ENCODE measurements around the gene DHRSX. TPM values are rescaled to one million over a fixed set of nuclear protein-coding genes. Genes with fewer than 3 reads are reported as not detected.

Gene DHRSX
- polyA plus RNA-seq (2013, experiment 1 of 2): 24.5 TPM
- polyA plus RNA-seq (2013, experiment 2 of 2): 24.6 TPM

- Histone ChIP-seq H4K91ac (ENCODE audit: low read depth, low read length, poor library complexity) (no peak within 1 kb of the TSS), H3K23ac (ENCODE audit: low read depth, low read length, poor library complexity) (peak within 1 kb of the TSS; percentile 96), H3K27ac (replicated peaks; ENCODE audit: low read length) (peak within 1 kb of the TSS; percentile 39), H3K36me3 (replicated peaks in 1 of 2; ENCODE audit: control insufficient read depth in 2 of 2, insufficient read depth in 2 of 2, low read length in 2 of 2) (peaks cover 0 to 18% of the 10 kb centered on the region in 2 donors), H3K4me1 (ENCODE audit: control insufficient read depth in 2 of 2, insufficient read depth in 1 of 2, low read depth in 1 of 2, low read length in 2 of 2) (peaks cover 8 to 13% of the 10 kb centered on the region in 2 donors), H2BK120ac (ENCODE audit: low read depth, low read length) (peak within 1 kb of the TSS; percentile 61), H3K27me3 (ENCODE audit: control insufficient read depth in 3 of 3, insufficient read depth in 3 of 3, low read depth in 1 of 3, low read length in 3 of 3) (no peaks in the 10 kb centered on the region), H3K4me3 (ENCODE audit: low read length in 2 of 2) (peak within 1 kb of the TSS; percentile 56 to 85), H2BK15ac (ENCODE audit: low read length) (peak within 1 kb of the TSS; percentile 93), H3K4me2 (ENCODE audit: insufficient read depth, low read length, poor library complexity, severe bottlenecking) (peak within 1 kb of the TSS; percentile 75), H2BK5ac (ENCODE audit: low read length) (peak within 1 kb of the TSS; percentile 93), H2AK5ac (ENCODE audit: low read depth, low read length) (peak within 1 kb of the TSS; percentile 98), H3K14ac (ENCODE audit: low read length) (peak within 1 kb of the TSS; percentile 94), H3K18ac (ENCODE audit: low read length) (peak within 1 kb of the TSS; percentile 99), H2AFZ (ENCODE audit: low read length) (peak within 1 kb of the TSS; percentile 86), H3K79me1 (ENCODE audit: low read depth, low read length) (peaks cover 2% of the 10 kb centered on the region), H3K9ac (ENCODE audit: low read depth, low read length, poor library complexity) (peak within 1 kb of the TSS; percentile 91), H4K8ac (ENCODE audit: low read depth, low read length) (no peak within 1 kb of the TSS), H3K4ac (ENCODE audit: low read length) (no peak within 1 kb of the TSS), H2BK12ac (ENCODE audit: low read length) (no peak within 1 kb of the TSS), H3K9me3 (replicated peaks in 1 of 2; ENCODE audit: control insufficient read depth in 2 of 2, insufficient read depth in 1 of 2, low read depth in 1 of 2, low read length in 2 of 2) (no peaks in the 10 kb centered on the region)
- WGBS, 2 donors (ENCODE audit: extremely low coverage in 2 of 2, insufficient read length in 2 of 2, insufficient replicate concordance in 1 of 2): no CpG with 5 or more reads among the region's 57 CpGs
- DNase-seq (ENCODE audit: low spot score): peak; percentile 56
These were observed at the start of gene DHRSX, which contains the start of gene ZBED1 for GRCh38 chrX:2500803-2501558. TSS of gene DHRSX (minus strand) at chrX:2500976. CDS start at chrX:2500925, 51 bp downstream. TSS of gene ZBED1 (minus strand) at chrX:2500976. CDS start at chrX:2490719, 10,257 bp downstream.

GRCh38 chrX:2549876-2550275 lies 49.1 kb upstream of the DHRSX start:
- Histone ChIP-seq H2BK120ac (ENCODE audit: low read depth, low read length) (no peak overlapping the region), H3K18ac (ENCODE audit: low read length) (no peak overlapping the region), H3K9me3 (replicated peaks in 1 of 2; ENCODE audit: control insufficient read depth in 2 of 2, insufficient read depth in 1 of 2, low read depth in 1 of 2, low read length in 2 of 2) (peaks cover 0 to 11% of the 10 kb centered on the region in 2 donors), H3K4me3 (ENCODE audit: low read length in 2 of 2) (no peak overlapping the region), H3K4me1 (ENCODE audit: control insufficient read depth in 2 of 2, insufficient read depth in 1 of 2, low read depth in 1 of 2, low read length in 2 of 2) (peaks cover 7 to 16% of the 10 kb centered on the region in 2 donors), H3K27me3 (ENCODE audit: control insufficient read depth in 3 of 3, insufficient read depth in 3 of 3, low read depth in 1 of 3, low read length in 3 of 3) (no peaks in the 10 kb centered on the region), H3K23ac (ENCODE audit: low read depth, low read length, poor library complexity) (no peak overlapping the region), H4K8ac (ENCODE audit: low read depth, low read length) (no peak overlapping the region), H2BK15ac (ENCODE audit: low read length) (no peak overlapping the region), H2BK12ac (ENCODE audit: low read length) (no peak overlapping the region), H3K36me3 (replicated peaks in 1 of 2; ENCODE audit: control insufficient read depth in 2 of 2, insufficient read depth in 2 of 2, low read length in 2 of 2) (no peaks in the 10 kb centered on the region), H3K27ac (replicated peaks; ENCODE audit: low read length) (no peak overlapping the region), H3K9ac (ENCODE audit: low read depth, low read length, poor library complexity) (no peak overlapping the region), H2AFZ (ENCODE audit: low read length) (peak overlapping the region; percentile 80), H3K79me1 (ENCODE audit: low read depth, low read length) (no peaks in the 10 kb centered on the region), H2AK5ac (ENCODE audit: low read depth, low read length) (no peak overlapping the region), H3K4ac (ENCODE audit: low read length) (no peak overlapping the region), H3K14ac (ENCODE audit: low read length) (no peak overlapping the region), H2BK5ac (ENCODE audit: low read length) (no peak overlapping the region), H3K4me2 (ENCODE audit: insufficient read depth, low read length, poor library complexity, severe bottlenecking) (no peak overlapping the region), H4K91ac (ENCODE audit: low read depth, low read length, poor library complexity) (no peak overlapping the region)
- no peak for DNase-seq (ENCODE audit: low spot score)
- WGBS, 2 donors (ENCODE audit: extremely low coverage in 2 of 2, insufficient read length in 2 of 2, insufficient replicate concordance in 1 of 2): no CpG with 5 or more reads among the region's 7 CpGs

GRCh38 chrX:2548711-2549423 lies 48.1 kb upstream of the DHRSX start:
- Histone ChIP-seq H2BK15ac (ENCODE audit: low read length) (no peak overlapping the region), H3K27me3 (ENCODE audit: control insufficient read depth in 3 of 3, insufficient read depth in 3 of 3, low read depth in 1 of 3, low read length in 3 of 3) (no peaks in the 10 kb centered on the region), H3K4me1 (ENCODE audit: control insufficient read depth in 2 of 2, insufficient read depth in 1 of 2, low read depth in 1 of 2, low read length in 2 of 2) (peaks cover 7 to 16% of the 10 kb centered on the region in 2 donors), H2BK120ac (ENCODE audit: low read depth, low read length) (no peak overlapping the region), H3K9me3 (replicated peaks in 1 of 2; ENCODE audit: control insufficient read depth in 2 of 2, insufficient read depth in 1 of 2, low read depth in 1 of 2, low read length in 2 of 2) (peaks cover 1 to 10% of the 10 kb centered on the region in 2 donors), H3K14ac (ENCODE audit: low read length) (no peak overlapping the region), H2BK5ac (ENCODE audit: low read length) (no peak overlapping the region), H3K9ac (ENCODE audit: low read depth, low read length, poor library complexity) (no peak overlapping the region), H4K91ac (ENCODE audit: low read depth, low read length, poor library complexity) (no peak overlapping the region), H3K23ac (ENCODE audit: low read depth, low read length, poor library complexity) (no peak overlapping the region), H2AFZ (ENCODE audit: low read length) (peak overlapping the region; percentile 88), H4K8ac (ENCODE audit: low read depth, low read length) (no peak overlapping the region), H3K4ac (ENCODE audit: low read length) (no peak overlapping the region), H3K36me3 (replicated peaks in 1 of 2; ENCODE audit: control insufficient read depth in 2 of 2, insufficient read depth in 2 of 2, low read length in 2 of 2) (no peaks in the 10 kb centered on the region), H2BK12ac (ENCODE audit: low read length) (no peak overlapping the region), H3K4me2 (ENCODE audit: insufficient read depth, low read length, poor library complexity, severe bottlenecking) (no peak overlapping the region), H3K4me3 (ENCODE audit: low read length in 2 of 2) (peak overlapping the region in 1 of 2 donors; percentile 25), H3K18ac (ENCODE audit: low read length) (no peak overlapping the region), H2AK5ac (ENCODE audit: low read depth, low read length) (no peak overlapping the region), H3K79me1 (ENCODE audit: low read depth, low read length) (no peaks in the 10 kb centered on the region), H3K27ac (replicated peaks; ENCODE audit: low read length) (no peak overlapping the region)
- no CpG with 5 or more reads among the region's 11 CpGs for WGBS, 2 donors (ENCODE audit: extremely low coverage in 2 of 2, insufficient read length in 2 of 2, insufficient replicate concordance in 1 of 2)
- DNase-seq (ENCODE audit: low spot score): no peak

DNA sequence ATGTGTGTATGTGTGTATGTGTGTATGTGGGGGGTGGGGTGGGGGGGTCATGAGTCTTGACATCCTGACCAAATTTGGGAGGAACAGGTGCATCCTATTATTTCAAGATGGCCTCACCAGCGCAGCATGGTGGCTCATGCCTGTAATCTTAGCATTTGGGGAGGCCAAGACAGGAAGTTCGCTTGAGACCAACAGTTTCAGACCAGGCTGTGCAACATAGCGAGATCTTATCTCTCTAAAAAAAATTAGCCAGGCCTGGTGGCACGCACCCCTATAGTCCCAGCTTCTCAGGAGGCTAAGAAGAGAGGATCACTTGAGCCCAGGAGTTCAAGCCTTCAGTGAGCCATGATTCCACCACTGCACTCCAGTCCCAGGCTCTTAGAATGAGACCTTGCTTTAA lies 47.0 kb upstream of the DHRSX start:
- Histone ChIP-seq H2AK5ac (ENCODE audit: low read depth, low read length) (no peak overlapping the region), H2BK15ac (ENCODE audit: low read length) (peak overlapping the region; percentile 24), H3K4me2 (ENCODE audit: insufficient read depth, low read length, poor library complexity, severe bottlenecking) (no peak overlapping the region), H2BK12ac (ENCODE audit: low read length) (no peak overlapping the region), H3K9me3 (replicated peaks in 1 of 2; ENCODE audit: control insufficient read depth in 2 of 2, insufficient read depth in 1 of 2, low read depth in 1 of 2, low read length in 2 of 2) (peaks cover 2 to 10% of the 10 kb centered on the region in 2 donors), H3K27ac (replicated peaks; ENCODE audit: low read length) (no peak overlapping the region), H2BK120ac (ENCODE audit: low read depth, low read length) (no peak overlapping the region), H3K4ac (ENCODE audit: low read length) (no peak overlapping the region), H4K8ac (ENCODE audit: low read depth, low read length) (no peak overlapping the region), H3K4me1 (ENCODE audit: control insufficient read depth in 2 of 2, insufficient read depth in 1 of 2, low read depth in 1 of 2, low read length in 2 of 2) (peaks cover 7 to 15% of the 10 kb centered on the region in 2 donors), H2BK5ac (ENCODE audit: low read length) (no peak overlapping the region), H3K9ac (ENCODE audit: low read depth, low read length, poor library complexity) (no peak overlapping the region), H4K91ac (ENCODE audit: low read depth, low read length, poor library complexity) (no peak overlapping the region), H3K36me3 (replicated peaks in 1 of 2; ENCODE audit: control insufficient read depth in 2 of 2, insufficient read depth in 2 of 2, low read length in 2 of 2) (no peaks in the 10 kb centered on the region), H2AFZ (ENCODE audit: low read length) (no peak overlapping the region), H3K23ac (ENCODE audit: low read depth, low read length, poor library complexity) (no peak overlapping the region), H3K14ac (ENCODE audit: low read length) (no peak overlapping the region), H3K4me3 (ENCODE audit: low read length in 2 of 2) (no peak overlapping the region), H3K18ac (ENCODE audit: low read length) (no peak overlapping the region), H3K79me1 (ENCODE audit: low read depth, low read length) (no peaks in the 10 kb centered on the region), H3K27me3 (ENCODE audit: control insufficient read depth in 3 of 3, insufficient read depth in 3 of 3, low read depth in 1 of 3, low read length in 3 of 3) (no peaks in the 10 kb centered on the region)
- no CpG with 5 or more reads among the region's 4 CpGs for WGBS, 2 donors (ENCODE audit: extremely low coverage in 2 of 2, insufficient read length in 2 of 2, insufficient replicate concordance in 1 of 2)
- no peak for DNase-seq (ENCODE audit: low spot score)
